Smooth muscle cell (in vitro differentiated cells): Measurements from ENCODE around the gene MUC15. TPM values are rescaled to one million over a fixed set of nuclear protein-coding genes. Genes with fewer than 3 reads are reported as not detected.

Source experiments
- DNase-seq: peaks from one replicate; lab custom pipeline; 2025; ENCODE audit not compliant: unreplicated experiment; lab: John Stamatoyannopoulos, UW
- H2AFZ ChIP-seq: fragments of 200-600 bp; sonication (generic); 2 replicates; pipeline ENCODE4 v1.6.0; 2016; ENCODE audit warnings: antibody characterized with exemption, low read depth, mild to moderate bottlenecking
- H3F3A ChIP-seq: fragments of 200-600 bp; sonication (generic); 2 replicates; pipeline ENCODE4 v1.6.0; 2017; ENCODE audit warnings: antibody characterized with exemption, low read depth
- H3K27ac ChIP-seq: fragments of 200-600 bp; sonication (generic); 2 replicates; pipeline ENCODE4 v1.5.1; 2016; ENCODE audit warnings: low read depth, mild to moderate bottlenecking
- H3K27me3 ChIP-seq: fragments of 200-600 bp; sonication (generic); 2 replicates; pipeline ENCODE4 v1.6.1; 2016; ENCODE audit warnings: low read depth, mild to moderate bottlenecking
- H3K36me3 ChIP-seq: fragments of 200-600 bp; sonication (generic); 2 replicates; pipeline ENCODE4 v1.5.1; 2016; ENCODE audit warnings: low read depth
- H3K4me1 ChIP-seq: fragments of 200-600 bp; sonication (generic); 2 replicates; pipeline ENCODE4 v1.5.1; 2016; ENCODE audit warnings: low read depth
- H3K4me2 ChIP-seq: fragments of 200-600 bp; sonication (generic); 2 replicates; pipeline ENCODE4 v1.6.0; 2016; ENCODE audit warnings: mild to moderate bottlenecking
- H3K4me3 ChIP-seq: fragments of 200-600 bp; sonication (generic); 2 replicates; pipeline ENCODE4 v1.5.1; 2016; ENCODE audit warnings: mild to moderate bottlenecking
- H3K79me2 ChIP-seq: fragments of 200-600 bp; sonication (generic); 2 replicates; pipeline ENCODE4 v1.6.0; 2016; ENCODE audit warnings: low read depth, mild to moderate bottlenecking
- H3K9ac ChIP-seq: fragments of 200-600 bp; sonication (generic); 2 replicates; pipeline ENCODE4 v1.6.0; 2016; ENCODE audit warnings: low read depth
- H3K9me3 ChIP-seq: fragments of 200-600 bp; sonication (generic); replicated peaks from 2 replicates; pipeline ENCODE4 v1.5.1; 2016; ENCODE audit warnings: low read depth
- H4K20me1 ChIP-seq: fragments of 200-600 bp; sonication (generic); 2 replicates; pipeline ENCODE4 v1.6.0; 2016; ENCODE audit warnings: low read depth
- WGBS: methylation state at CpG from one replicate; pipeline ENCODE4 v1.1.7; 2016; ENCODE audit warnings: low lambda C conversion rate; 5-methylcytosine and 5-hydroxymethylcytosine counted together
- polyA plus RNA-seq: library from polyadenylated mRNA; unstranded; fragments of >200 nt; fragmentation: Nextera tagmentation; extraction: Ambion mirVana; gene quantifications from 2 replicates; pipeline ENCODE4 v1.2.1, GENCODE V29; 2016
- total RNA-seq: library from RNA; depleted of rRNA; stranded (reverse); fragments of >200 nt; gene quantifications from 2 replicates; pipeline ENCODE4 v1.2.3, GENCODE V29; 2014
- TF ChIP-seq, protein P1 (sequence below): fragments of 200-600 bp; sonication (generic); IDR thresholded peaks from 2 replicates; pipeline ENCODE4 v1.5.1; 2017; ENCODE audit warnings: borderline replicate concordance, mild to moderate bottlenecking, antibody characterized with exemption; ENCODE audit not compliant: insufficient read depth, poor library complexity, severe bottlenecking

Gene MUC15
- total and polyA plus RNA-seq, 2 experiments from 2014 or later = 0.26 to 3.2 TPM

DNA sequence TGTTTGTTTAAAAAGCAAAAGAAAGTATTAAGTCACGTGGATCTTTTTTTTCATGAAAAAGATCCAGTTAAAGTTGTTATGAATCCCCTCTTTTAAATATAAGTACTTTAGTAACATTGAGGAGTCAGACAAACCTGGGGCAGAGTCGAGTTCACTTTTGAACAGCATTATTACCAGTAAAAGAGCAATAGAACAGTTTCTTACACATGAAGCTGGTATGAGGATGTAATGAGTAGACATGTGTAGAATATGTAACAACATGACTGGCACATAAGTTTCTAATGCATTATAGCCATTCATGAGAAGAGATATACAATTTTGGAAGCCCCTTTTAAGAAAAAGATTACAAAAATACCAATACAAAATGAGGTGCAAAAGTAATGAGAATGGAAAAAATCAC, 7.6 kb upstream of the MUC15 start:
- Histone ChIP-seq H3K4me1 (no peaks in the 10 kb centered on the region), H3K79me2 (no peaks in the 10 kb centered on the region), H4K20me1 (no peaks in the 10 kb centered on the region), H3K27ac (no peak overlapping the region), H3K36me3 (no peaks in the 10 kb centered on the region), H3K4me2 (no peak overlapping the region), H3K4me3 (no peak overlapping the region), H3K9me3 (no peaks in the 10 kb centered on the region), H2AFZ (no peak overlapping the region), H3K27me3 (no peaks in the 10 kb centered on the region), H3F3A (no peaks in the 10 kb centered on the region), H3K9ac (no peak overlapping the region)
- TF ChIP-seq, protein P1, sequence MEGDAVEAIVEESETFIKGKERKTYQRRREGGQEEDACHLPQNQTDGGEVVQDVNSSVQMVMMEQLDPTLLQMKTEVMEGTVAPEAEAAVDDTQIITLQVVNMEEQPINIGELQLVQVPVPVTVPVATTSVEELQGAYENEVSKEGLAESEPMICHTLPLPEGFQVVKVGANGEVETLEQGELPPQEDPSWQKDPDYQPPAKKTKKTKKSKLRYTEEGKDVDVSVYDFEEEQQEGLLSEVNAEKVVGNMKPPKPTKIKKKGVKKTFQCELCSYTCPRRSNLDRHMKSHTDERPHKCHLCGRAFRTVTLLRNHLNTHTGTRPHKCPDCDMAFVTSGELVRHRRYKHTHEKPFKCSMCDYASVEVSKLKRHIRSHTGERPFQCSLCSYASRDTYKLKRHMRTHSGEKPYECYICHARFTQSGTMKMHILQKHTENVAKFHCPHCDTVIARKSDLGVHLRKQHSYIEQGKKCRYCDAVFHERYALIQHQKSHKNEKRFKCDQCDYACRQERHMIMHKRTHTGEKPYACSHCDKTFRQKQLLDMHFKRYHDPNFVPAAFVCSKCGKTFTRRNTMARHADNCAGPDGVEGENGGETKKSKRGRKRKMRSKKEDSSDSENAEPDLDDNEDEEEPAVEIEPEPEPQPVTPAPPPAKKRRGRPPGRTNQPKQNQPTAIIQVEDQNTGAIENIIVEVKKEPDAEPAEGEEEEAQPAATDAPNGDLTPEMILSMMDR = no peak
- WGBS = 73% methylated on average over 2 of the region's 2 CpGs
- no peak for DNase-seq

DNA sequence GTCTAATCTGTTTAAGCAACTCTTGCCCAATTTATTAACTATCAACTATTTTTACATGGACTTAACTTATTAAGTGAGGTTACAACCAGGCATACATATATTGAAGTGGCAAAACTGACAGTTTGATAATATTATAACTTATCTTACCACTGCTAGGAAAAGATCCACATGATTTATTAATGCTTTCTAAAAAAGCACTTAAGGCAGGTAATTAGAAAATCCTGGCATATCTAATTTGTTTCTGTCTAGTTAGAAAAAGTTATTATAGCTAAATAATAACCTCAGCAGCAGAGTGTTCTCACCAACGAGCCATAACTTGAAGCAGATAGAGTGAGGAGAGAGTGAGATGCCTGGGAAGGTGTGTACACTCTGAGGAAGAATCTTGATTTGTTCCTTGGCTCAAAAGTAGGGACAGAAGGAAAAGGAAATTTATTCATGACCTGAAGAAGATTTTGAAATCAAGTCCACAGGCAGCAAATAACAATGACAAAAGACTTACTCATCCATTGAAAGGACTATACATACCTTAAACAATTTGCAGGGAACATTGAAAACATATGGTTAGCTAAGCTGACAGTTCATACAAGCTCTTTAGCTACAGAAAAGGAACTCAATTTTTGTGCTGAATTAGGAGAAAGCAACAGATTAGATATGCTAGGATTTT, 7.1 kb upstream of the MUC15 start:
- Histone ChIP-seq H3K4me3 (no peak overlapping the region), H3K27me3 (no peaks in the 10 kb centered on the region), H3K4me2 (no peak overlapping the region), H3K79me2 (no peaks in the 10 kb centered on the region), H3K27ac (no peak overlapping the region), H4K20me1 (no peaks in the 10 kb centered on the region), H3F3A (no peaks in the 10 kb centered on the region), H2AFZ (no peak overlapping the region), H3K9me3 (no peaks in the 10 kb centered on the region), H3K36me3 (no peaks in the 10 kb centered on the region), H3K4me1 (no peaks in the 10 kb centered on the region), H3K9ac (no peak overlapping the region)
- TF ChIP-seq, protein P1 = no peak
- 76% methylated on average over 1 of the region's 1 CpG for WGBS
- no peak for DNase-seq

DNA sequence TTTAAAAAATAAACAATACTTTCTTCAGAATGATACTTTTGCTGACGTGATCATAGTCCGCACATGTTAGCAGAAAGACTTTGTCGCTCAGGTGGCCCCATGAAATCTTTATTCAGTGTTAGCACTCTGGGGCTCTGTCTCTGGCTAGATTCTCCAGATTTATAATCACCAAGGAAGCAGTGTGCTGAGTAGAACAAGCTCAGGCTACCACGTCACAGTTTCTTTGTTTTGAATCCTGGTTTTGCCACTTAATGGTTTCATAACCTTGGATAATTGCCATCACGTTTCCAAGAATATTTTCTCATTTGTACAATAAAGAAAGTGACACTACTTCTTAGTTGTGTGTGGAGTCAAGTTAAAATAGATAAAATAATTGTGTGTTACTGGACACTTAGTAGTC, 3.9 kb upstream of the MUC15 start:
- no peak overlapping the region for H3K27ac ChIP-seq
- TF ChIP-seq, protein P1 = no peak
- no peaks in the 10 kb centered on the region for H3K27me3 ChIP-seq
- no peaks in the 10 kb centered on the region for H3K36me3 ChIP-seq
- H4K20me1 ChIP-seq = no peaks in the 10 kb centered on the region
- no peaks in the 10 kb centered on the region for H3K9me3 ChIP-seq
- H3K9ac ChIP-seq = no peak overlapping the region
- no peak for DNase-seq
- no peak overlapping the region for H2AFZ ChIP-seq
- H3K79me2 ChIP-seq = no peaks in the 10 kb centered on the region
- H3K4me1 ChIP-seq = no peaks in the 10 kb centered on the region
- no peaks in the 10 kb centered on the region for H3F3A ChIP-seq
- H3K4me3 ChIP-seq = no peak overlapping the region
- no peak overlapping the region for H3K4me2 ChIP-seq
- WGBS = 86% methylated on average over 5 of the region's 5 CpGs

DNA sequence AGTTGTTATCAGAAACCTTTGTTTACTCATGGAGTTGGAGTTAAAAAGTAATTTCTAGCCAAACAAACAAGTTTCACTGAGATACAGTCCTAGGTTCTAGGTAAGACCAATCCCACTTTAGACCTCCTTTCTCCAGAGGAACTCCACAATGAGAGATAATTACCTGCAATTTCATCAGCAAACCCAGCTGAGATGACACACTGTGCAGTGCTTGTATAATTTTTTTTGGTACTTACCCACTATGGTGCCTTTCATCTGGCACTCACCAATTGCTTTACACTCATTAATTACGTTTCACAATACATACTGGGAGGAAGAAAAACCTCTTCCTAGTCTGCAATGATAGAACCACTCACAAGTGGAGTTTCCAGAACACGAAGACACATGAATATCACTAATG, 1.8 kb upstream of the MUC15 start:
- WGBS = 83% methylated on average over 2 of the region's 2 CpGs
- H3K4me2 ChIP-seq = no peak overlapping the region

More for the DNA sequence above, 1.8 kb upstream of the MUC15 start:
- no peaks in the 10 kb centered on the region for H4K20me1 ChIP-seq
- no peak for DNase-seq
- H3K4me1 ChIP-seq = no peaks in the 10 kb centered on the region
- no peaks in the 10 kb centered on the region for H3K36me3 ChIP-seq
- no peak overlapping the region for H3K4me3 ChIP-seq
- TF ChIP-seq, protein P1 = no peak
- no peak overlapping the region for H3K9ac ChIP-seq
- H2AFZ ChIP-seq = no peak overlapping the region
- no peaks in the 10 kb centered on the region for H3F3A ChIP-seq
- H3K79me2 ChIP-seq = no peaks in the 10 kb centered on the region
- H3K27me3 ChIP-seq = no peaks in the 10 kb centered on the region
- no peaks in the 10 kb centered on the region for H3K9me3 ChIP-seq
- no peak overlapping the region for H3K27ac ChIP-seq
